ENCODE data around the gene VEGFA. TPM values are rescaled to one million over a fixed set of nuclear protein-coding genes. Genes with fewer than 3 reads are reported as not detected.

Gene VEGFA
- total RNA-seq, 1 experiment from 2014 or later, result 146 TPM

DNA sequence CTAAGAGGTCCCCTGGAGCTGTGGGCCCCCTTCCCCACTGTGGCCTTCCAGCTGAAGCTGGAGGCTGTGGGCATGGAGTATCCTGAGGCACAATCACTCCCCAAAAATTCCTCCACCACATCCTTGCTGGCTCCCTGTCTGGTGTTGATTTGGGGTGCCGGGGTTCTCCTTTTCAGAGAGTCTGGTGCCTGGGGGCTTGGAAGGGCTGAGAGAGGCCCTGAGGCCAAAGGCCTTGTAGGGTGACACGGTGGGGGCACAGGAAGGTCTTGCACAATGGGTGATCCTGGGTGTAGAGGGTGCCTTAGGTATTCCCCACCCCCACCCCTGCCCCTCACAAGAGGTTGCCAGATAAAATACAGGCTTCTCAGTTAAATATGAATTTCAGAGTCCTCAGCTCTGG is 33.2 kb upstream of the VEGFA start:
- Histone ChIP-seq H3K27me3 (ENCODE audit: low read length) (no peaks in the 10 kb centered on the region), H3K36me3 (ENCODE audit: insufficient read depth, low read length) (no peaks in the 10 kb centered on the region), H3K27ac (ENCODE audit: low read length) (no peak overlapping the region), H4K20me1 (ENCODE audit: insufficient read depth, low read depth, low read length) (no peaks in the 10 kb centered on the region), H3K4me3 (ENCODE audit: low read length) (no peak overlapping the region), H3K4me2 (ENCODE audit: low read depth, low read length, poor library complexity, severe bottlenecking) (no peak overlapping the region), H3K4me1 (ENCODE audit: low read length) (no peaks in the 10 kb centered on the region; the same call in 1 of the 2 replicates), H3K9me3 (ENCODE audit: low read length) (peaks cover 2% of the 10 kb centered on the region; the same call in 1 of the 2 replicates), H2AFZ (ENCODE audit: low read length) (no peak overlapping the region), H3K79me2 (ENCODE audit: low read length) (no peaks in the 10 kb centered on the region), H3K9ac (ENCODE audit: low read length) (no peak overlapping the region), H3K9me2 (replicated peaks; ENCODE audit: insufficient read depth, low read length) (no peaks in the 10 kb centered on the region)
- DNase-seq, result no peak

DNA sequence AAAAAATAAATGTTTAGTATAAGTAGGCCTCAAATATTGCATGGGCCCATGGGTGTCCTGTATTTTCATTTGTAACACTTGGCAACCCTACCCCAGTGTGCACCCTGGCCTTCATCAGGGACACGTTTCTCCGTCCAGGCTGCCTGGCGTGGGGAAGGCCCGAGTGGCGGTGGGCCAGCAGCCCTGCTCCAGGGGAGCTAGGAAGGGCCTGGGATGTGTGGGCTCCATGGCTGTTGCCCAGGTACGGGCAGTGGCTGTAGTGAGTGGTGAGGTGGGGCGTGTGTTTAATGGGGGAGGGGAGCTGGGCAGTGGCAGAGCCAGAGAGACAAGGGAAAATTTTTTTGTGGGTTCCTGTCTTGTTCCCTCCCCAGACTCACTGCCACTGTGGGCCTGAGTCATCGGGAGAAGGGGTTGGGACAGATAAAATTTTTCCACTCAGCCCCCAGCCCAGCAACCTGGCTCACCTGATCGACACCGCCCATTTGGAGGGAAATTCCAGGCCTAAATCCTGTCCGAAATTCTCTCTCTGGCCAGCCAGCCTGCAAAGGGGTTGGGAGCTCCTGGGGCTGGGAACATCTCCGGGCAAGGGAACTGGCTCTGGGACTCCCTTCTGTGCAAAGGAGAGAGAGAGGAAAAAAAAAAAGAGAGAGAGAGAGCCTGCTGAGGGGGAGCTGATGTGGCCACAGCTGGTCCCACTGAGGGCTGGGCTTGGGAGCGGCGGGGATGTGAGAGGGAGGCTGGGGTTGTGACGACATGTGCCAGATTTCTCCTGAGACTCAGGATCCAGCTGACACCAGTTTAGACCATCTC is 32.5 kb upstream of the VEGFA start:
- Histone ChIP-seq H3K27me3 (ENCODE audit: low read length) (no peaks in the 10 kb centered on the region), H4K20me1 (ENCODE audit: insufficient read depth, low read depth, low read length) (no peaks in the 10 kb centered on the region), H3K79me2 (ENCODE audit: low read length) (no peaks in the 10 kb centered on the region), H3K36me3 (ENCODE audit: insufficient read depth, low read length) (no peaks in the 10 kb centered on the region), H3K27ac (ENCODE audit: low read length) (no peak overlapping the region), H3K9me2 (replicated peaks; ENCODE audit: insufficient read depth, low read length) (no peaks in the 10 kb centered on the region), H3K4me1 (ENCODE audit: low read length) (no peaks in the 10 kb centered on the region; the same call in 1 of the 2 replicates), H3K4me3 (ENCODE audit: low read length) (no peak overlapping the region), H3K4me2 (ENCODE audit: low read depth, low read length, poor library complexity, severe bottlenecking) (no peak overlapping the region), H3K9me3 (ENCODE audit: low read length) (no peaks in the 10 kb centered on the region), H3K9ac (ENCODE audit: low read length) (no peak overlapping the region), H2AFZ (ENCODE audit: low read length) (no peak overlapping the region)
- DNase-seq, result no peak

DNA sequence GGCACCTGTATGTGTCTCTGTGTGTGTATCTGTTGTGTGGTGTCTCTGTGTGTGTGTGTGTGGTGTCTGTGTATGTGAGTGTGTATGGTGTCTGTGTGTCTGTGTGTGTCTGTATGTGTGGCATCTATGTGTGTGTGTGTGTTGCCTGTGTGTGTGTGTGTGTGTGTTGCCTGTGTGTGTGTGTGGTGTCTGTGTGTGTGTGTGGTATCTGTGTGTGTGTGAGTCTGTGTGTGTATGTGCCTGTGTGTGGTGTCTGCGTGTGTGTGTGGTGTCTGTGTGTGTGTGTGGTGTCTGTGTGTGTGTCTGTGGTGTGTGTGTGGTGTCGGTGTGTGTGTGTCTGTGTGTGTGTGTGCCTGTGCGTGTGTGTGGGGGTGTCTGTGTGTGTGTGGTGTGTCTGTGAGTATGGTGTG is 31.7 kb upstream of the VEGFA start:
- no peaks in the 10 kb centered on the region for H3K9me2 ChIP-seq (replicated peaks; ENCODE audit: insufficient read depth, low read length)
- no peak overlapping the region for H2AFZ ChIP-seq (ENCODE audit: low read length)
- H3K4me2 ChIP-seq (ENCODE audit: low read depth, low read length, poor library complexity, severe bottlenecking), result no peak overlapping the region
- no peaks in the 10 kb centered on the region for H3K9me3 ChIP-seq (ENCODE audit: low read length)
- no peak overlapping the region for H3K9ac ChIP-seq (ENCODE audit: low read length)
- no peaks in the 10 kb centered on the region for H3K36me3 ChIP-seq (ENCODE audit: insufficient read depth, low read length)
- no peak overlapping the region for H3K27ac ChIP-seq (ENCODE audit: low read length)
- no peaks in the 10 kb centered on the region for H3K79me2 ChIP-seq (ENCODE audit: low read length)
- H4K20me1 ChIP-seq (ENCODE audit: insufficient read depth, low read depth, low read length), result no peaks in the 10 kb centered on the region
- no peaks in the 10 kb centered on the region for H3K27me3 ChIP-seq (ENCODE audit: low read length)
- no peak for DNase-seq
- H3K4me1 ChIP-seq (ENCODE audit: low read length), result no peaks in the 10 kb centered on the region; the same call in 1 of the 2 replicates
- H3K4me3 ChIP-seq (ENCODE audit: low read length), result no peak overlapping the region

DNA sequence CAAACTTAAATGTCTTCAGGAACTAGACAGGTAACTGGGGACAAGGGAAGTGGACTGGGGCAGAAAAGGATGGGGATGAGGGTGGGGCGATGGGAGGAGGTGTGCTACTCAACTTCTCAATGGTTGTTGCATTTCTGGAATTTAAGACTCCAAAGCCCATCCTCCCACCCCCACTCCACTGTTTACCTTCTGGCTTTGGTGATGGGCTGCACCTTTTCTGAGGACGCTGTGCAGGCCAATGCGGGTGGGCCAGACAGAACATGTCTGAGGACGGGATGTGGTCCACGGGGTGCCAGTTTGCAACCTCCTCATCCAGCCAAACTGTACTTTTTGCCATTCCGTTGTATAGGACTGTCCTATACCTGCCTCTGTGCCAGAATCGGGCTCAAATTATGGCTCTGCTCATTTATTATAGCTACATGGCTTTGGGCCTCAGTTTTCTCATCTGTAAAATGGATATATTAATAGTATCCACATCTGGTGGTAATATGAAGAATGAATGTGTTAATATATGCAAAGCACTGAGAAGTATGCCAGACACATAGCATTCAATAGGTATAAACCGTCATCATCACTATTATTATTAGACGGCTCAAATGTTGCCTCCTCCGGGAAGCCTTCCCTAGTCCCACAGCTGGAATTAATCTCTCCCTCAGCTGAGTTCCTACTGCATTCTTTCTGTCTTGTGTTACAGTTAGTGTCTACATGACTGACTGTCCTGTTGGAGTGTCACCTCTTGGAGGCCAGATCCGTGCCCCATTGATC is 31.0 kb upstream of the VEGFA start:
- H2AFZ ChIP-seq (ENCODE audit: low read length), result no peak overlapping the region
- no peak overlapping the region for H3K4me3 ChIP-seq (ENCODE audit: low read length)
- no peaks in the 10 kb centered on the region for H3K79me2 ChIP-seq (ENCODE audit: low read length)
- H3K36me3 ChIP-seq (ENCODE audit: insufficient read depth, low read length), result no peaks in the 10 kb centered on the region
- no peaks in the 10 kb centered on the region for H3K4me1 ChIP-seq (ENCODE audit: low read length)
- H3K4me2 ChIP-seq (ENCODE audit: low read depth, low read length, poor library complexity, severe bottlenecking), result no peak overlapping the region
- no peaks in the 10 kb centered on the region for H4K20me1 ChIP-seq (ENCODE audit: insufficient read depth, low read depth, low read length)
- H3K27me3 ChIP-seq (ENCODE audit: low read length), result no peaks in the 10 kb centered on the region
- DNase-seq, result no peak
- H3K9ac ChIP-seq (ENCODE audit: low read length), result no peak overlapping the region
- no peaks in the 10 kb centered on the region for H3K9me3 ChIP-seq (ENCODE audit: low read length)
- H3K27ac ChIP-seq (ENCODE audit: low read length), result no peak overlapping the region
- H3K9me2 ChIP-seq (replicated peaks; ENCODE audit: insufficient read depth, low read length), result no peaks in the 10 kb centered on the region

- no peaks in the 10 kb centered on the region for H4K20me1 ChIP-seq (ENCODE audit: insufficient read depth, low read depth, low read length)
- no peaks in the 10 kb centered on the region for H3K4me1 ChIP-seq (ENCODE audit: low read length)
- no peak overlapping the region for H3K4me3 ChIP-seq (ENCODE audit: low read length)
- no peaks in the 10 kb centered on the region for H3K36me3 ChIP-seq (ENCODE audit: insufficient read depth, low read length)
- no peaks in the 10 kb centered on the region for H3K9me2 ChIP-seq (replicated peaks; ENCODE audit: insufficient read depth, low read length)
- H3K27me3 ChIP-seq (ENCODE audit: low read length), result no peaks in the 10 kb centered on the region
- no peaks in the 10 kb centered on the region for H3K9me3 ChIP-seq (ENCODE audit: low read length)
- H2AFZ ChIP-seq (ENCODE audit: low read length), result no peak overlapping the region
- no peak for DNase-seq
- H3K4me2 ChIP-seq (ENCODE audit: low read depth, low read length, poor library complexity, severe bottlenecking), result no peak overlapping the region
- H3K9ac ChIP-seq (ENCODE audit: low read length), result no peak overlapping the region
- H3K79me2 ChIP-seq (ENCODE audit: low read length), result no peaks in the 10 kb centered on the region
- no peak overlapping the region for H3K27ac ChIP-seq (ENCODE audit: low read length)
Observed at GRCh38 chr6:43739642-43740091, 30.3 kb upstream of the VEGFA start.

DNA sequence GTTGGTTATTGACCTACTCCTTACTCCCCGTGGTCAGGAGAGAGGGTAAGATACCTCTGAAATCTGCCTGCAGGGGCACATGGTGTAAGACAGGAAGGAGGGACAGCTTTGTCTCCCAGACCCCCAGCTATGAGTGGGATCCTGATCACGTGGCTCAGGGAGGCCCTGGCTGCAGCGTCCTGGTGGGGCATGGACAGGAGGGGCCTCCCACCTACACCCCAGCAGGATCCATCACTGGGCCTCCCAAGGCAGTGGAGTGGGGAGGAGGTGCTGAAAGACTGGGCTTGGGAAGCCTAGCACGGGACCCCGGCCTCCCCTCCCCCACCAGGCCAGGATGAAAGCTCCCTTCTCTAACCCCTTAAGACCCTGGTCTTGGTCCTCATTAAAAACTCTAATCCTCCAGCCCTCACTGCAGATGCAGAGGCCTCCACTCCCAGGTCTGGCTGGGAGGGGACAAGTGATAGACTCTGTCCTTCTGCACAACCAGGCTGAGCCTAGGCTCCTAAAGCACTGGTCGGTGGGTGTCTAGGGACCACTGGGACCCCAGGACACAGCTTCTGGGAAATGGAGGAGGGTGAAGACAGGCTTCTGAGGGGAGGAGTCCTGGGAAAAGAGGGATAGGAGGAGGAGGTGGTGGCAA is 29.6 kb upstream of the VEGFA start:
- no peak overlapping the region for H3K4me3 ChIP-seq (ENCODE audit: low read length)
- H3K27ac ChIP-seq (ENCODE audit: low read length), result no peak overlapping the region
- H3K27me3 ChIP-seq (ENCODE audit: low read length), result no peaks in the 10 kb centered on the region
- no peaks in the 10 kb centered on the region for H3K9me3 ChIP-seq (ENCODE audit: low read length)
- H3K9me2 ChIP-seq (replicated peaks; ENCODE audit: insufficient read depth, low read length), result no peaks in the 10 kb centered on the region
- no peak overlapping the region for H3K9ac ChIP-seq (ENCODE audit: low read length)
- H4K20me1 ChIP-seq (ENCODE audit: insufficient read depth, low read depth, low read length), result no peaks in the 10 kb centered on the region
- no peaks in the 10 kb centered on the region for H3K79me2 ChIP-seq (ENCODE audit: low read length)
- no peaks in the 10 kb centered on the region for H3K4me1 ChIP-seq (ENCODE audit: low read length)
- no peak overlapping the region for H3K4me2 ChIP-seq (ENCODE audit: low read depth, low read length, poor library complexity, severe bottlenecking)
- DNase-seq, result no peak
- H2AFZ ChIP-seq (ENCODE audit: low read length), result no peak overlapping the region
- H3K36me3 ChIP-seq (ENCODE audit: insufficient read depth, low read length), result no peaks in the 10 kb centered on the region

GRCh38 chr6:43740961-43741764 is 28.8 kb upstream of the VEGFA start:
- H3K27ac ChIP-seq (ENCODE audit: low read length), result no peak overlapping the region
- H2AFZ ChIP-seq (ENCODE audit: low read length), result no peak overlapping the region
- no peaks in the 10 kb centered on the region for H3K9me2 ChIP-seq (replicated peaks; ENCODE audit: insufficient read depth, low read length)
- H3K4me1 ChIP-seq (ENCODE audit: low read length), result no peaks in the 10 kb centered on the region
- H3K4me2 ChIP-seq (ENCODE audit: low read depth, low read length, poor library complexity, severe bottlenecking), result no peak overlapping the region
- H3K9me3 ChIP-seq (ENCODE audit: low read length), result no peaks in the 10 kb centered on the region
- DNase-seq, result no peak
- no peak overlapping the region for H3K9ac ChIP-seq (ENCODE audit: low read length)
- H3K79me2 ChIP-seq (ENCODE audit: low read length), result no peaks in the 10 kb centered on the region
- H4K20me1 ChIP-seq (ENCODE audit: insufficient read depth, low read depth, low read length), result no peaks in the 10 kb centered on the region
- H3K4me3 ChIP-seq (ENCODE audit: low read length), result no peak overlapping the region
- H3K27me3 ChIP-seq (ENCODE audit: low read length), result no peaks in the 10 kb centered on the region
- no peaks in the 10 kb centered on the region for H3K36me3 ChIP-seq (ENCODE audit: insufficient read depth, low read length)

Data from Karpas-422 (cell line).